ENCODE results near the gene CDKN2AIPNL.
A peak's percentile ranks its signal among the peaks of the same experiment; 100 is the strongest.

The CDKN2AIPNL gene

GRCh38 chr5:134411546-134412266, at the start of gene CDKN2AIPNL:
TSS of gene CDKN2AIPNL (minus strand) at chr5:134411881. CDS start at chr5:134411854, 27 bp downstream.
- Histone ChIP-seq H3K4me2 (peak within 1 kb of the TSS; percentile 88), H3K4me1 (peaks cover 21% of the 10 kb centered on the region), H3K9me3 (no peaks in the 10 kb centered on the region), H3K4me3 (peak within 1 kb of the TSS; percentile 95), H3K36me3 (peaks cover 29% of the 10 kb centered on the region), H3K27me3 (no peaks in the 10 kb centered on the region), H3K9ac (peak within 1 kb of the TSS; percentile 92), H4K20me1 (peaks cover 8% of the 10 kb centered on the region), H3K27ac (peak within 1 kb of the TSS; percentile 87)
- no peak for TF ChIP-seq Cebpa-rat (IDR thresholded peaks at IDR 0.05)

GRCh38 chr5:134460551-134460950, 48.9 kb upstream of the CDKN2AIPNL start:
- Histone ChIP-seq H3K4me1 (peaks cover 53% of the 10 kb centered on the region), H3K4me2 (peak overlapping the region; percentile 50; the same call in 1 of the 2 replicates), H3K9me3 (no peaks in the 10 kb centered on the region), H3K27ac (no peak overlapping the region; the same call in 1 of the 2 replicates), H3K36me3 (no peaks in the 10 kb centered on the region), H4K20me1 (no peaks in the 10 kb centered on the region), H3K27me3 (no peaks in the 10 kb centered on the region), H3K9ac (no peak overlapping the region), H3K4me3 (no peak overlapping the region)
- TF ChIP-seq Cebpa-rat (IDR thresholded peaks at IDR 0.05): no peak

- no peaks in the 10 kb centered on the region for H3K27me3 ChIP-seq
- H3K4me3 ChIP-seq: no peak overlapping the region
These were observed 47.8 kb upstream of the CDKN2AIPNL start for GRCh38 chr5:134459491-134459890.

GRCh38 chr5:134459010-134459403, 47.3 kb upstream of the CDKN2AIPNL start:
- no peak overlapping the region for H3K4me2 ChIP-seq
- no peak overlapping the region for H3K4me3 ChIP-seq
- H3K4me1 ChIP-seq: peaks cover 38% of the 10 kb centered on the region
- H3K27me3 ChIP-seq: no peaks in the 10 kb centered on the region
- H3K36me3 ChIP-seq: no peaks in the 10 kb centered on the region
- no peak overlapping the region for H3K27ac ChIP-seq
- no peak for TF ChIP-seq Cebpa-rat (IDR thresholded peaks at IDR 0.05)
- no peaks in the 10 kb centered on the region for H3K9me3 ChIP-seq
- no peak overlapping the region for H3K9ac ChIP-seq
- no peaks in the 10 kb centered on the region for H4K20me1 ChIP-seq

More at GRCh38 chr5:134459491-134459890, 47.8 kb upstream of the CDKN2AIPNL start:
- Histone ChIP-seq H4K20me1 (no peaks in the 10 kb centered on the region), H3K4me1 (peaks cover 43% of the 10 kb centered on the region), H3K4me2 (no peak overlapping the region), H3K9me3 (no peaks in the 10 kb centered on the region), H3K9ac (no peak overlapping the region), H3K36me3 (no peaks in the 10 kb centered on the region), H3K27ac (no peak overlapping the region)
- no peak for TF ChIP-seq Cebpa-rat (IDR thresholded peaks at IDR 0.05)

GRCh38 chr5:134458234-134459009, 46.7 kb upstream of the CDKN2AIPNL start:
- H4K20me1 ChIP-seq: no peaks in the 10 kb centered on the region

GRCh38 chr5:134457801-134458200, 46.1 kb upstream of the CDKN2AIPNL start:
- Histone ChIP-seq H3K27me3 (no peaks in the 10 kb centered on the region), H3K9me3 (no peaks in the 10 kb centered on the region), H3K4me1 (peaks cover 26% of the 10 kb centered on the region), H3K27ac (no peak overlapping the region), H3K4me2 (no peak overlapping the region), H4K20me1 (no peaks in the 10 kb centered on the region), H3K36me3 (no peaks in the 10 kb centered on the region), H3K4me3 (no peak overlapping the region), H3K9ac (no peak overlapping the region)
- TF ChIP-seq Cebpa-rat (IDR thresholded peaks at IDR 0.05): no peak

More at GRCh38 chr5:134458234-134459009, 46.7 kb upstream of the CDKN2AIPNL start:
- H3K27ac ChIP-seq: no peak overlapping the region
- H3K4me1 ChIP-seq: peaks cover 32% of the 10 kb centered on the region
- no peaks in the 10 kb centered on the region for H3K27me3 ChIP-seq
- no peak for TF ChIP-seq Cebpa-rat (IDR thresholded peaks at IDR 0.05)
- H3K4me3 ChIP-seq: no peak overlapping the region
- no peaks in the 10 kb centered on the region for H3K9me3 ChIP-seq
- H3K36me3 ChIP-seq: no peaks in the 10 kb centered on the region
- no peak overlapping the region for H3K9ac ChIP-seq
- H3K4me2 ChIP-seq: no peak overlapping the region

GRCh38 chr5:134456825-134457224, 45.1 kb upstream of the CDKN2AIPNL start:
- H3K4me2 ChIP-seq: no peak overlapping the region
- H3K4me3 ChIP-seq: no peak overlapping the region
- H3K36me3 ChIP-seq: no peaks in the 10 kb centered on the region
- H3K27ac ChIP-seq: no peak overlapping the region
- no peaks in the 10 kb centered on the region for H3K9me3 ChIP-seq
- TF ChIP-seq Cebpa-rat (IDR thresholded peaks at IDR 0.05): no peak
- no peak overlapping the region for H3K9ac ChIP-seq
- H3K27me3 ChIP-seq: no peaks in the 10 kb centered on the region
- H4K20me1 ChIP-seq: no peaks in the 10 kb centered on the region
- H3K4me1 ChIP-seq: peaks cover 25% of the 10 kb centered on the region

GRCh38 chr5:134455466-134455865, 43.8 kb upstream of the CDKN2AIPNL start:
- H3K9me3 ChIP-seq: no peaks in the 10 kb centered on the region
- H3K27ac ChIP-seq: no peak overlapping the region
- no peak for TF ChIP-seq Cebpa-rat (IDR thresholded peaks at IDR 0.05)
- no peaks in the 10 kb centered on the region for H3K36me3 ChIP-seq
- H3K4me2 ChIP-seq: no peak overlapping the region
- H3K4me3 ChIP-seq: no peak overlapping the region
- peaks cover 14% of the 10 kb centered on the region for H3K4me1 ChIP-seq
- H4K20me1 ChIP-seq: no peaks in the 10 kb centered on the region
- no peaks in the 10 kb centered on the region for H3K27me3 ChIP-seq
- H3K9ac ChIP-seq: no peak overlapping the region

GRCh38 chr5:134453016-134453415, 41.3 kb upstream of the CDKN2AIPNL start:
- Histone ChIP-seq H3K9ac (no peak overlapping the region), H3K4me3 (no peak overlapping the region), H3K4me1 (peaks cover 12% of the 10 kb centered on the region), H3K9me3 (no peaks in the 10 kb centered on the region), H3K4me2 (no peak overlapping the region), H3K27me3 (no peaks in the 10 kb centered on the region), H4K20me1 (no peaks in the 10 kb centered on the region), H3K36me3 (no peaks in the 10 kb centered on the region), H3K27ac (no peak overlapping the region)
- no peak for TF ChIP-seq Cebpa-rat (IDR thresholded peaks at IDR 0.05)

GRCh38 chr5:134451936-134452505, 40.3 kb upstream of the CDKN2AIPNL start:
- Histone ChIP-seq H3K9me3 (no peaks in the 10 kb centered on the region), H3K27ac (no peak overlapping the region)

More at GRCh38 chr5:134451936-134452505, 40.3 kb upstream of the CDKN2AIPNL start:
- Histone ChIP-seq H3K4me1 (peaks cover 18% of the 10 kb centered on the region), H3K9ac (no peak overlapping the region), H3K27me3 (no peaks in the 10 kb centered on the region), H3K4me3 (no peak overlapping the region), H3K4me2 (peak overlapping the region; percentile 18), H3K36me3 (no peaks in the 10 kb centered on the region), H4K20me1 (no peaks in the 10 kb centered on the region)
- no peak for TF ChIP-seq Cebpa-rat (IDR thresholded peaks at IDR 0.05)
